ENCODE results near the gene PTPRF.

PTPRF gene

DNA sequence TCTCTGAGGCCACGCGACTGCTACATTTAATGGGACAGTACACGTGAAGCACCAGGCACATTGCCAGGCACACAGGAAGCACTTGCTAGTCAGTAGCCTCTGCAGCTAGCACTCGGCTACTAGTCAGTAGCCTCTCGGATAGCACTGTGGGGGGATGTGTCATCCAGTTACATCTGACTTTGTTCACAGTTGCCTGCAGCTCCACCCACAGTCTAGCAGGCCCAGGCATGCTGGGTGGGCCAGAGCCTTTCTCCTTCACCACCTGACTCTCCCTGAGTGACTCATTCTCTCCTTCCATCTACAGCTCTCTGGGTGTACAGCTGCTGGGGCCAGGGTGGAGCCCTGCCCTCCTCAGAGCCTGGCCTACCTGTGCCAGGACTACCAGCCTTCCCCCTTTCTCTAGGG is 51.5 kb downstream of the PTPRF start:
- DNase-seq (ENCODE audit: low spot score): peak; percentile 96

DNA sequence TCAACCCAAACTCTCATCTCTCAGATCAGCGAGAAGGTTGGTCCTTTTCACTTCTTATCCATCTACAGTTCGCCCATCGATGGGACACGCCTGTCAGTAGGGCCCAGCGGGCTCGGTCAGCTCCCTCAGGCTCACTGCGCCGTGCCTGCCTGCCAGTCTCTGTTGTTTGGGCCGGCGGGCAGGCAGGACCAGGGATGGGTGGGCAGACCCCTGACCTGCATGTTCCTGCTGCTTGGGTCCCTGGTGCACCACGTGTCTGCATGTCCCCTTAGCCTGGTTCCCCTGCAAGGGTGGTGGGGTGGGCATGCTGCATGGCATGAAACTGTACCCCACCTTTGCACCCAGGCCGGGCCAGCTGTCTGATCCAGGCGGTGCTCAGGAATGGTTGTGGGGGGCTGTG is 52.4 kb downstream of the PTPRF start:
- no peak for DNase-seq (ENCODE audit: low spot score)

DNA sequence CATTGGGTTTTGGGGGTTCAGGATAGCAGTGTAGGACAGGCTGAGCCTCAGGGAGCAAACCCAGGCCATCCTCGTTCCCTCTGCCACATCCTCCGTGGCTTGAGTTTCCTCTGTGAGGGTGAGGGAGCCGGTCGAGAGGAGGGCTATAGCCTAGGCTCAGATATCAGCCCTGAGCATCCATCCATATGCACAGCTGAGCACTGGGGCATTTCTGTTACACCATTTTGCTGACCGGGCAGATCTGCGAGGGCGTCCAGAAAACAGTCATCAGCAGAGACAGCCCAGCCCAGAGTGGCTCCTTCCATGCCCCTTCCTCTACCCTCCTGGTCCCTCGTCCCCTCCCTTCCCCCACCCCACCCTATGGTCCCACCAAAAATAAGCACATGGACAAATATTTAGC is 53.5 kb downstream of the PTPRF start:
- no peak for DNase-seq (ENCODE audit: low spot score)

DNA sequence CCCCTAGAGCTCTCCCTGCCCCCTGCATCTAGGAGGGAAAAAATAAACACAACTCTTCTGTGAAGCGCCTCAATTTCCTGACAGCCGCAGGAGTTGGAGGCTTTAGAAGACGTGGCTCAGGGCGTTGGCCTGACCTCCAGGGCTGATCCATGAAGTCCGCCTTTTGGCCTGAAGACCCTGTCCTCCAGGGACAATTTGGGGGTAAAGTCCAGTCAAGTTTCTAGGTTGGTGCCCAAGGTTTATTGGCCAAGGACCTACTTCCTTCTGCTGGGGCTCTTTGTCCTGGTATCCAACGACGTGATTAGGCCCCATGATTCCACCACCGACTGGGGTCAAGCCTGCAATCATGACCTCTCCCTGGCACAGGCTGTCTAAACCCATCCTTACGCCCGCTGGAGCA is 54.9 kb downstream of the PTPRF start:
- DNase-seq (ENCODE audit: low spot score): no peak

DNA sequence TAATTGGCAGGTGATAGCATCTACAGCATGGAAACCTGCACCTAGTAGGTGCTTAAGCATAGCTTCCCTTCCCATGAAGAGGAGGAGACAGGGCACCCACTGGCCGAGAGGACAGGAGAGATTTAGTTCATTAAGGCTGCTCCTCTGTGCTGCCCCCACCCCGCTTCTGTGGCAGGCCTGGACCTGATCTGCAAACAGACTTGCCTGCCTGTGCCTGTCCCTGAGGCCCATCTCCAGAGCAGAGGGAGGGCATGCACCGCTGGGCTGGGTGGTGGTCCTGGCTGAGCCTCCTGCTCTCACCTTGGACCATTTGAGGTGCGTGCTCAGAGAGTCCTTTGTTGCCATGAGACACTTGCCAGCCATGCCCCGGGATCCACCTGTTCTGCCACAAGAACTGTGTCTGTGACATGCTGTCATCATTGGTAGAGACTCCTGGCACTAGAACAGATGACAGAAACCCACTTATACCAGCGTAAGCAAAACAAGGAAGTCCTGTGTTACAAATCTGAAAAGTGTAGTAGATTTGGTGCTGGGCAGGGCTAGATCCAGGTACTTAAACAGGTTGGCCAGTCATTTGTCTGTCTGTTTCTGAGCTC is 55.6 kb downstream of the PTPRF start:
- DNase-seq (ENCODE audit: low spot score): no peak

DNA sequence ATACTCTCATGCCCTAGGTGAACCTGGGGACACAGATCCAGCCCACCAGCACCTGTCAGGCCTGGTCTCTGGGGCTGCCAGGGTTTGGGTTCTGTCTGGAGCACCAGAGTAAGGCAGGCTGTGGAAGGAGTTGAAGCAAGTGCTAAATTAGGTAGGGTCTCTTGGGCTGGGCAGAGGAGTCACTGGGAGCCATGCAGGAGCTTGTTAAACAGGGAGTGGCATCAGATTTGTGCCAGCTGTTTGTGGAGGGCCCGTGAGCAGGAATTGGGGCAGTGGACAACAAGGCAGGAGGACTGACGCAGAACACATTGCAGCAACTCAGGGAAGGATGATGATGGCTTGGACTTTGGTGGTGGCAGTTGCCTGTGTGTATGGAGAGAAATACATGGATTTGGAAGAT is 56.3 kb downstream of the PTPRF start:
- DNase-seq (ENCODE audit: low spot score): no peak

DNA sequence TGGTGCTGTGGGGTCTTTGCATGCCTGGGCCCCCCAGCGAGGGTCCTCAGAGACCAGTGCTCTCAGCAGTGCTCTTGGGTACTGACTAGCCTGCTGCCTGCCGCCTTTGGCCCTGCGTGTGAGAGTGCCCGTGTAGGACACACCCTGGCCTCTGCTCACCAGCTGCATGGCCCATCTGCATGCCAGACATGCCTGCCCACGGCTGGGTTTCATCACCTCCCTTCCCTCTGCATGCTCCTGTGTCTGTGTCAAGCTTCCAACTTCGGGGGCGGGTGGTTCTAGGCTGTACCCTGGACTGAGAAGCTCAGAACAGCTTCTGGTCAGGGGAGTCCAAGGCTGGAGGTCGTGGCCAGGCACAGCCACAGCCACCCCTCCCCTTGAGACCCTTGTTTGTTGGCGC is 56.9 kb downstream of the PTPRF start:
- DNase-seq (ENCODE audit: low spot score): peak; percentile 80

DNA sequence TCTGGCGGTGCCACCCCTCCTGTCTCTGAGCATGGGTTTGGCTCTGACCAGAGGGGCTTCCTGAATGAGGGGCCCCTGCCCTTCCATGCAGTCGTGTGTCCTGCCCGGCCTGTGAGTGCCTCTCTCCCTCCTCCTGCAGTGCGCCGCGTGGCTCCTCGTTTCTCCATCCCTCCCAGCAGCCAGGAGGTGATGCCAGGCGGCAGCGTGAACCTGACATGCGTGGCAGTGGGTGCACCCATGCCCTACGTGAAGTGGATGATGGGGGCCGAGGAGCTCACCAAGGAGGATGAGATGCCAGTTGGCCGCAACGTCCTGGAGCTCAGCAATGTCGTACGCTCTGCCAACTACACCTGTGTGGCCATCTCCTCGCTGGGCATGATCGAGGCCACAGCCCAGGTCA is 57.9 kb downstream of the PTPRF start:
- DNase-seq (ENCODE audit: low spot score): no peak

DNA sequence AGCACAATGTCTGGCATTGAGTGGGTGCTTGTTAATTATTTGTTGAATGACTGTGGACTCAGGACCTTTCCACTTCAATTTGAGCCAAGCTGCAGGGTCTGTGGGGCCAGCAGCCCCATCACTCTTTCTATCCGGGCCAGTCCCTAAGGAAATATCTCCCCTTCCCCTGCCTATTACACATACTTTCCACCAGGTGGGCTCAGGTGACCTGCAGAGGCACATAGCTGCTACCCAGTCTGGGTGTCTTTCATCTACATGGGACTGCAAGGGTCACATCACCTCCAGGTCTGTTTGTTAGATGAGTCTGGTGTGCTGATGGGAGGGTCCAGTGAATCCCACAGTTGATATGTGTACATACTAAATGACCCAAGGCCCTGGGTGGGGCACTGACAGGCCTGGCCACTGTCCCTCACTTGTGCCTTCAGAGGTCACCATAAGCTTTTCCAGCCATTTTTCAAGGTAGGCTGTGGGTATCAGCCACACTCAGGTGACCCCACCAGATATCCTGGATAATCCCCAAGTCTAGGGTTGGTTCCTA is 59.8 kb downstream of the PTPRF start:
- no peak for DNase-seq (ENCODE audit: low spot score)

DNA sequence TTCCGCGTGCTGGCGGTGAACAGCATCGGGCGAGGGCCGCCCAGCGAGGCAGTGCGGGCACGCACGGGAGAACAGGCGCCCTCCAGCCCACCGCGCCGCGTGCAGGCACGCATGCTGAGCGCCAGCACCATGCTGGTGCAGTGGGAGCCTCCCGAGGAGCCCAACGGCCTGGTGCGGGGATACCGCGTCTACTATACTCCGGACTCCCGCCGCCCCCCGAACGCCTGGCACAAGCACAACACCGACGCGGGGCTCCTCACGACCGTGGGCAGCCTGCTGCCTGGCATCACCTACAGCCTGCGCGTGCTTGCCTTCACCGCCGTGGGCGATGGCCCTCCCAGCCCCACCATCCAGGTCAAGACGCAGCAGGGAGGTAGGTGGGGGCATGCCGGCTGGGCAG is 60.5 kb downstream of the PTPRF start:
- no peak for DNase-seq (ENCODE audit: low spot score)

DNA sequence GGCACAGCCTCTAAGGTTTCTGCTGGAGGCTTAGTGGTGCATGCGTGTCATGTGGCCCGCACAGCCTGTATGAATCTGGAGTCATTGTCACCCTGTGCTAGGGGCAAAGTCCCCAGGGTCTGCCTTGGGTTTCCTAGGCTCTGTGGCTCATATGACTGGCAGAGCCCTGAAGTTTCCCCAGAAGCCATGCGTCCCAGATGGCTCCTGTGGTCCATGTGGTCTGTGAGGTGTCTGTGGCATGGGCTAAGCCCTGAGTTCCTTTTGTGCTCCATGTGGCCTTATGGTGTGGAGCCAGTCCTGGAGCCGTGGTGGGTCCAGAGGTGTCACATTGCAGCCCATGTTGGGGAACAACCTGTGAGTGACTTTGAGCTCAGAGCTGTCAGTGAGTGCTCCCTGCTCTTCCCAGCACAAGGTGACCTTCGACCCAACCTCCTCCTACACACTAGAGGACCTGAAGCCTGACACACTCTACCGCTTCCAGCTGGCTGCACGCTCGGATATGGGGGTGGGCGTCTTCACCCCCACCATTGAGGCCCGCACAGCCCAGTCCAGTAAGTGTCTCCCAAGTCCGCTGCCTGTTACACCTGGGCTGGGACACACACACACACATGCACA is 61.5 kb downstream of the PTPRF start:
- DNase-seq (ENCODE audit: low spot score): no peak

DNA sequence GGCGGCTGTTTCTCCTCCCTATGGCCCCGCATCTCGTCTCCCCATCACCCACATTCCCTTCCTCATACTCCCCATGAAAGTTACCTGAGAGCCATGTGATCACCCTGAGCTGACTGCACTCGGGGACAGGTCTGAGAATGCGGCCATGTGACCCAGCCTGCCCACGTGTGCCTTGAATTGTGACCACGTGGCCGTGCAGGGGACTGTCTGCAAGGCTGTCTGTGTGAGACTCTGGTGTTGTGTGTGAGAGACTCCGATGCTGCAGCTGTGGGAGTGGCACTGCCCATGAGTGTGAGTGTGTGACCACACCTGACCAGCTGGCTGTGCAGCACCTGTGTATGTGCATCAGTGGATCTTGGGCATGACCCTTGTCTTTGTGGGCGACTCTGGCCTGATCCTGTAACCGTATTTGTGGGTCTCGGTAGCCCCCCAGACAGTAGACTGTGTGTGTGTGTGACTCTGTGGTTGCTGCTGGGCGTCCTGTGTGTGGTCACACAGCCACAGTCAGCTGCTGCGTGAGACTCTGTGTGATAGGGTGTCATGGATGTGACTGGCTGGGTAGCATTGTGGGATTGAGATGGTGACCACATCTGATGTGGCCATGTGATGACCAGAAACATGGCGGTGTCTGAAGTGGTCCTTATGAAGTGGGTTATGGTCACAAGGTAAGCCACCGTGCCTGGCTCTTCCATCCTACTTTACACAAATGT is 62.4 kb downstream of the PTPRF start:
- DNase-seq (ENCODE audit: low spot score): no peak

DNA sequence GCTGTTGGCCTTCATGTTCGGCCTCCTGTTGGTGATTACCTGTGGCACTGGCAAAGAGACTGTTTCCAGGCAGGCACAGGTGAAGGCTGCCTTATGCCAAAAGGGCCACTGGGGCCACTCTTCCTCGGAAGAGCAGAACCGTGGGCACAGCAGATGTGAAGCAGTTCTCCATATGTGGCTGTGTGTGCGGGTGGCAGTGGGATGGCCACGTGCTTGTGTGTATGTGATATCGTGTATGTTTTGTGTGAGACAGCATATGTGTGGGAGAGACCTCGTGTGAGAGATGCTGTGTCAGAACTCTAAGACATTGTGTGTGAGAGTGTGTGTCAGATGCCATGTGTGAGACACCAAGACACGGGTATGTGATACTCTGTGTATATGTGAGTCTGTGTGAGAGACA is 65.9 kb downstream of the PTPRF start:
- no peak for DNase-seq (ENCODE audit: low spot score)

DNA sequence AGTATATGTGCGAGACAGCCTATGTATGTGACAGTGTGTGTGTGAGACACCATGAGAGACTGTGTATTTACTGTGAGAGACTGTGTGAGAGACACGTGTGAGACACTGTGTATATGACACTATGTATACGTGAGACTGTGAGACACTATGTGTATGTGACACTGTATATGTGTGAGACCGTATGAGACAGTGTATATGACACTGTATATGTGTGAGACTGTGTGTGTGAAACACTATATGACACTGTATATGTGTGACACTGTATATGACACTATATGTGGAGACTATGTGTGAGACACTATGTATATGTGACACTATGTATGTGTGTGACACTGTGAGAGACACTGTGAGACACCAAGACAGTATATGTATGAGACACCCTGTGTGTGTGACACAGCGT is 66.3 kb downstream of the PTPRF start:
- DNase-seq (ENCODE audit: low spot score): no peak

DNA sequence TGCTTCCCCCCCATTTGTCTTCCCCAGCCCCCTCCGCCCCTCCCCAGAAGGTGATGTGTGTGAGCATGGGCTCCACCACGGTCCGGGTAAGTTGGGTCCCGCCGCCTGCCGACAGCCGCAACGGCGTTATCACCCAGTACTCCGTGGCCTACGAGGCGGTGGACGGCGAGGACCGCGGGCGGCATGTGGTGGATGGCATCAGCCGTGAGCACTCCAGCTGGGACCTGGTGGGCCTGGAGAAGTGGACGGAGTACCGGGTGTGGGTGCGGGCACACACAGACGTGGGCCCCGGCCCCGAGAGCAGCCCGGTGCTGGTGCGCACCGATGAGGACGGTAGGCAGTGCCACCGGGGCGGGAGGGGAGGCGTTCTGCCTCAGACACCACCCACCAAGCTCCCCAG is 67.0 kb downstream of the PTPRF start:
- DNase-seq (ENCODE audit: low spot score): no peak

DNA sequence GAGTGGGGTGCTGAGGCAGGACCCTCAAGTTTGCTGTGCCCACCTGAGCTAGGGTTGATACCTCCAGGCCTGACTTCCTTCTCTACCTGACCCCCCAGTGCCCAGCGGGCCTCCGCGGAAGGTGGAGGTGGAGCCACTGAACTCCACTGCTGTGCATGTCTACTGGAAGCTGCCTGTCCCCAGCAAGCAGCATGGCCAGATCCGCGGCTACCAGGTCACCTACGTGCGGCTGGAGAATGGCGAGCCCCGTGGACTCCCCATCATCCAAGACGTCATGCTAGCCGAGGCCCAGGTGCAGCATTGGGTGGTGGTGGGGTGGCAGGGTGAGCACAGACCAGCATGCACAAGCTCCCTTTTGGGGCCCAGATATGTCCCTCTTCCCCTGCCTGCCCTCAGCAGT is 67.9 kb downstream of the PTPRF start:
- DNase-seq (ENCODE audit: low spot score): no peak

DNA sequence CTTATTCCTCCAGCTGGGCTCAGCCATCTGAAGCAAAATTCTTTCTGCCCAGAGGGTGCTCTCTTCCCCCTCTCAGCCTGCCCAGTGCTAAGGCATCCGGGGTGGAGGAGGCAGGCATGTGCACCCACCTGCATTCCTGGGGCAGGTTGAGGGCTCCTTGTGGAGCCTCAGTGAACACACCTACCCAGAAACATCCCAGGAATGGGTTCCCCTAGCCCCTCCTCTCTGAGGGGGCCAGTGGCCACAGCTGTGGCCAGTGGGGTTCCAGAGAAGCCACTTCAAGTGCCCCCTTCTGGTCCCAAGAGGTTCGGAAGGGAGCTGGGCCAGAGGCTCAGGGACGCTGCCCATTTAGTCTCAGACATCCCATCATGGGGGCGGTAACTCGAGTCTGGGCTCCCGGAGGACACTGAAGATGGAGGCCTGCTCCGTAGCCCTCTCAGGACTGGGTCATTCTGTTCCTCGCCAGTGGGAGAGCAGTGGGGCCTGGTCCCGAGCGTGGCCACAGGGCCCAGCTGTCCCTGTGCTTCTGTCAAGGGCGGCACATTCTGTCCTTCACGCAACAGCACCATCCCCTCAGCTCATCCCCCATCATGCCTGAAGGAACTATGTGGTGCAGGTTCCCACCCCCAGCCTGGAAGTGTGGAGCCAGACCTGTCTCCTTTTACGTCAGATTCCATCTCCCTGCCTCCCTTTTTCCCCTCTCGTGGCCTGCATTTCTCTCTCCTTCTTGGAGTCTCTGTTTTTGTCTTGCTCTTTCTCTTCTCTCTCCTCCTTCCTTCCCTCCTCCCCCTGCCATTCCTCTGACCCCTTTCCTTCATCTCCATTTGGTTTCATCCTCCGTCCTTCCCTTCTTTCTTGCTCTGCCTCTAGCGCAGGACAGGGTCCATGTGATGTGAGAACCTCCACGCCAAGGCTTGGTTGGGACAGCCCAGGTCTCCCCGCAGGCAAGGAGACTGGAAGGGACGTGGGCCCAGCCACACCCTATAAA is 69.6 kb downstream of the PTPRF start:
- DNase-seq (ENCODE audit: low spot score): no peak

DNA sequence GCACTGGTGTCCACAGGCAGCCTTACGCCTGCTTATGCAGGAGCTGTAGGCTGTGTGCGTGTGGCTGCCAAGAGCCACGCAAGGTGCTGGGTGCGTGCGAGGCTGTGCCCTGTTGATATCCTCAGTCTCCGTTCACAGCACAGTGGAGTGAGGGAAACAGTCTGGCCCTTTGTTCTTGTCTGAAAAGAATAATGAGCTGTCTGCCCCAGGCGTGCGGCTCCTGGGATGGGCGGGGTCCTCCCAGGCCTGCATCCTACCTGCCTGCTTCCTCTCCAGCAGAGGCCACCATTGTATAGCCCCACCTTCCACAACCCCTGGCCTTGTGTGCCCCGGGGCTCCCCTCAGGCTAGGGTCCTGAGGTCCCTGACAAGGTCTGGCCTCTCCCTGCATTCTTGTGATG is 72.3 kb downstream of the PTPRF start:
- DNase-seq (ENCODE audit: low spot score): no peak

DNA sequence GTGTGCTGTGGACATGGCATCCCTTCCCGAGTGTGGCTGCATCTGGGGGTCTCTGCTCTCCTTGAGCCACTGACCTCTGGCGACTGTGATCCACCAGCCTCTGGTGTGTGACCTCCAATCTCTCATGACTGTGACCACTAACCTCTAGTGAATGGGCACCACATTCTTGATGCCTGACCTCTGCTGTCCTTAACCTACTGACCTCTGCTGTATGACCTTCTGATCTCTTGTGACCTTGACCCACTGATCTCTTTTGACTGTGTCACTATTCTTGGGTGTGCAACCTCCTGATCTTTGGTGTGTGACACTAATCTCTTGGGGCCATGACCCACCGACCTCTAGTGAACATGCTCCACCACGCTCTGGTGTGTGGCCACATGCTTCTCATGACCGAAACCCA is 73.5 kb downstream of the PTPRF start:
- DNase-seq (ENCODE audit: low spot score): no peak

DNA sequence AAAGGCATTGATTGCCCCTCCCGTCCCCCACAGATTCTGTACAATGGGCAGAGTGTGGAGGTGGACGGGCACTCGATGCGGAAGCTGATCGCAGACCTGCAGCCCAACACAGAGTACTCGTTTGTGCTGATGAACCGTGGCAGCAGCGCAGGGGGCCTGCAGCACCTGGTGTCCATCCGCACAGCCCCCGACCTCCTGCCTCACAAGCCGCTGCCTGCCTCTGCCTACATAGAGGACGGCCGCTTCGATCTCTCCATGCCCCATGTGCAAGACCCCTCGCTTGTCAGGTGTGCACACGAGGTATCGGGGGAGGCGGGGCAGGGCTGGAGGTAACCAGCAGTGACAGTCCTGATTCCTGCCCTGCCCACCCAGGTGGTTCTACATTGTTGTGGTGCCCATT is 74.5 kb downstream of the PTPRF start:
- DNase-seq (ENCODE audit: low spot score): no peak

DNA sequence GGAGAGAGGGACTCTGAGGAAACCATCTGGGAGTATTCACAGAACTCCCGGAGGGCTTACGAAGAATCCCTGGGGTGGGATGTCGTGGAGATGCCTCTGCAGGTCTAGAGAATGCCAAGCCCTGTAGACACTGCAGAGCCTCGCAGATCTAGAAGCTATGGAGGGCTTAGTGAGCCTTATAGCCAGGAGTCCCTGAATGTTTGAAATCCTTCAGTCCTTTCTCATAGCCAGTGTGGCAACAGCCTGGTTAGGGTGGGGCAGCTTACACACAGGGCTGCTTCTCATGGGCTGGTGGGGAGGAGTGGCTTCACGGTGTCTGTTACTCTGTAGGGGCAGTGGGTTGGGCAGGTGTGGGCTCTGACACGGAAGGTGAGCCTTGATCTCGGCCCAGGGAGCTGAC is 75.1 kb downstream of the PTPRF start:
- peak; percentile 47 for DNase-seq (ENCODE audit: low spot score)

DNA sequence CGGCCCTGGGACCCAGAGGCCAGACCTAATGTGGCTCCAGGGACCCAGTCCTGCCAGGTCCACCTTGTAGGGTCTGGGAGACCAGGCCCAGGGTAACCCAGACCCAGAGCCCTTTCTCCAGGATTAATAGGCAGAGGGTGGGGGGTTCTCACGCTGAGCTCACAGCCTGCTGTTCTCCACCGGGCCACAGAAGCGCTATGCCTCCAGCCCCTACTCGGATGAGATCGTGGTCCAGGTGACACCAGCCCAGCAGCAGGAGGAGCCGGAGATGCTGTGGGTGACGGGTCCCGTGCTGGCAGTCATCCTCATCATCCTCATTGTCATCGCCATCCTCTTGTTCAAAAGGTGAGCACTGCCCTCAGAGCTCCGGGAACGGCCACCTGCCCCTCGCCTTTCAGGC is 75.9 kb downstream of the PTPRF start:
- DNase-seq (ENCODE audit: low spot score): no peak
